Stimulated activated CD4-positive, alpha-beta T cell treated with anti-CD3 and anti-CD28 coated beads, TNF-alpha, amount 100 ng/mL, for 48 hours (primary cell): ENCODE measurements around the gene HNRNPC.
"Not testable (repeated sequence)": the region's sequence is repeated elsewhere in the genome, so short reads cannot be mapped to it uniquely, and the experiment has no call there.

Source experiments
- DNase-seq, 3 donors: peaks; one replicate each; pipeline ENCODE4 v3.0.0-alpha.2; 2020; ENCODE audit warnings: low read depth in 3 of 3

HNRNPC gene

DNA sequence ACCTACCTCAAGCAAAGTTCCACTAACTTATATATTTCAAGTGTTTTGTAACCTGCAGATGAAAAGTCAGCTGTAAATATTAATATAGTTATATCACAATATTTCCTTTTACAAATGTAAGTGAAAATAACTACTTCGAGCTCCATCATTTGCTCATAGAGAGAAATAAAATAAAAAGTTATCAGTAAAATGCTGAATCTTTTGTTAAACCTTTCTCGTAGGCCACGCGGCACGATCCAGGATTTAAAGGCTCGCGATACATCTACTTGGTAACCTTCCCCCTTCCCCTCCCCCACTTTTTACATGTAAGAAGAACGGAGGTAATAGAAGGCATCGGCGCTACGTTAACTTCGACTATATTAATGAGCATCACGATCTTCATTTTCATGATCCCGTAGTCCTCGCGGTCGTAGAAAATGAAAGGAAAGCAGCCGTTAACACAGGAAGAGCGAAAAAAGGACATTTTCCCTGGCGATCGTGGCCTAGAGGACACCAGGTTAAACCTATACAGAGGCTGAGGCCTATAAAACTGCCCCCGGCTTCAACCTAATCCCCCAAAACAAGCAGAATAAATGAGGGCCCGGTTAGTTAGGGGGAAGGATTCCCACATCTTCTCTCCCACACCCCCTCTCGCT is 508 bp downstream of the HNRNPC start:
- DNase-seq = peak in 1 of 3 donors; percentile 29

DNA sequence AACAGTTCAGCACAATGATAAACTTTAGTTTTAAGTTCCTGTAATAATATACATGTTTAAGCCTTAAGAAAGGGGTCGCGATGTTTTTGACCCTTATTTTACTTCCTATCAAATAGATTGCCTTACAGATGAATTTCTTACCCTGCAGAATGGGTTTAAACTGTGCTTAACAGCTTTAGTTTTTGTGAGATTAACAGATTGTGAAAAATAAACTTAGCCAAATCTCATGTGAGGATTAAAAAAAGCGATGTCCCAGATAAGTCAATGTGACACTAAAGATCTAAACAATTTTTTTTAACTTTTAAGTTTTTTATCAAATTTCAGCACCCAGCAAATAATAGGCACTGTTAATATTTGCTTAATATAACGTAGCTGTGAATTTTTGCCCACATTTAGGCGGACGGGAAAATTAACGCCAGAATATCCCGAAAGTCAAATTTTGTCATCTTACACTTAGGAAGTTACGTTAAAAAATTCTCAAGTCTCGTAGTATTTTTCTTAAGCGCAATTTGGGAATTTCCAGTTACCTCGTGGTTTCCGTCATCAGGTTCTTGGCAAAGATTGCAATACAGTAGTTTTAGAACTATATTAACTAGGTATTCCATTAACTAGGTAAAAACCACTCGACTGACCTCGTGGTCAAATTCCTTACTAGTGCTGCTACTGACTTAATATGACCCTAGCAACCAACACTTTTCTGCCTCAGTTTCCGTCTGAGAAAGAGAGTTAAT is 1.2 kb downstream of the HNRNPC start:
- DNase-seq = no peak

DNA sequence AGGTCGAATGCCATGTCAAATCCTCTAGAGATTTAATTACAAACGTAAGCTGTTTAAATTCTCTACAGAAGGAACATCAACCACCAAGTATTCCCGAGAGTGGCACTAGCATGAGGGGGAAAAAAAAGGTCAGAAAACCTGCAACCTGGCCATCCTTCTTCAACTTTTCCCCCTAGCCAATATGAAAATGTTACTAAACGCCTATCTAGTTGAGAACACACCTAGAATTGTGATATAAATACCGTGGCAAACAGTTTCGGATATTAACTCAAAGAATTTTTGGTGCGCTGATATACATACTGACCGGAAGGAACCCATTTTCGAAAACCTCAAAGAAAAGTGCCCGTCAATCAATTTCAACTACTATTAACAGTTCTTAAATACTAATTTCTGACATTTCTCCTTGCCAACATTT is 1.8 kb downstream of the HNRNPC start:
- DNase-seq = no peak

DNA sequence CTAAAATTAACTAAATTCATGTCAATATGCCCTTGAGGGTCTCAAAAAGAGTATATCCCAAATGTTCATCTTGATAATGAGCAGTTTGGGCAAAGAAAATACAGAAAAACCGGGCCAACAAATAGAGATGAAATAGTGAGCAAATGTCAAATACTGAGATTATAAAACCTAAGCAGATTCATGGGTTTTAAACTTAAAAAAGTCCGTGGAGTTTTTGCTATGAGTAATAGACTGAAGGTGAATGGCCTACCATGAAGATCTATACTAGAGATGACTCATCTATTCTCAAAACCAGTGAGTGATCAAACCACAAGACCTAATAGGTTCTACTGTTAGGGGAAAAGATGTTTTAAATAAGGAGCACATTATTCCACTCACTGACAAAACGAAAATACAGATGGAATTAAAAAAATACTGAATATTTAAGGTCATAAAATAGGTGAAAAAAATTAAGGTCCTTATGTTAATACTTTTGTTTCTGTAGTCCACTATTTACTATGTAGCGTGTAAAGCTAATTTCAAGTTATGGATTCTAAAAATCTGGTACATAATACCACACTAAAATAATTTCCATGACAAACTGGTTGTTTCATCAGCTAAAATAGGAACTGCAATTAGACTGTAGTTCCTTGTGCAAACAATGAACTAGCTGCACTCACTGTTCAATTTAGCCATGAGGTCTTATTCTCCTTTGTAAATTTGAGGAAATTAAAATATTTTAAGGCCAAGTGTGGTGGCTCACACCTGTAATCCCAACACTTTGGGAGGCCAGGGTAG is 5.0 kb downstream of the HNRNPC start:
- no peak for DNase-seq

DNA sequence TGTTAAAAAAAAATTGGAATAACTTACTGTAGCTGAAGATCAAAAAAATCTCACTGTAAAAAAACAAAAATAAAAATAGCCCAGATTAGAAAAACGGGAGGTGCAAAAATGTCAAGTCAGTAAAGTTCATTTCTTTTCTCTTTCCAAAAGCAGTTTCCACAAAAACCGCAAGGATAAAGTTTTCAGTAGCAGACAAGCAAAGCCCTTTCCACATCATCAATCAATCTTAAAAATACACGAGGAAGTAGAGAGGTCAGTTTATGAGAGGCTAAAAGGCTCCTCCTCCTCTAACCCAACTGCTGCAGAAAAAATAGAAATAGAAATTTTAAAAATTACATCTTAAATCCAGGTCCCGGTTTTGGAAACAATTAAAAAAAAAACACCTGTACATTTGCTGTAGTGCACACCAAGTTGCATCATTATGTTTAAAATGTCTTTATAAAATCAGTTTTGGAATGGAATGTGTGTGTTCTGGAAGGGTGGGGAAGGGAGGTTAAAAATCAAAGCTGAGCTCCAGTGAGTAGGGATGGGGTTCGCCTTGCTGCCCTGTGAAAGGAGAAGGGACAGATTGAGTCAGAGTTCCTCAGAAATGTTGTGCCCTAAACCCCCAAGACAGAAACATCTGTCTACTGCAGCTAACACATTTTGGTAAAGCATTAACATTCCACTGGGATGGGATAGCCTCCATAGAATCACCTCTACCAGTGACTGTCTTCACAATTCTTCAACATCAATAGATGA is 5.8 kb downstream of the HNRNPC start:
- no peak for DNase-seq

DNA sequence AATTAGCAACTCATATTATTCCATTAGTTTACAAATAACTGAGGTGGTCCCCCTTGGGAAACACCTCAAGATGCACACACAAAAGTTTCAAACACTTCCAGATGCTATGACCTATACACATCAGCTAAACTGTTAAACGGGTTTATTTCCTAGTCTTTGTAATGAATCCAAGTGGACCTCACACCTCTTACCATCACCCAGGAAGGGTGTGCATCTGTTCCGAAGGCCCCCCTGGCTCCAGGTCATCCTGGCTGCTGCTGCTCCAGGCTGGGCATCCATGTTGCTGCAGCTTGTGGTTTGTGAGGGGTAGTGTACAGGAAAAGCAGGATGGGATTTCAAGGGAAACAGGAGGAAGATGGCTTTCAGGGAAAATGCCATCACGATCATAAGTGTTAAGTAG is 6.8 kb downstream of the HNRNPC start:
- DNase-seq = no peak

DNA sequence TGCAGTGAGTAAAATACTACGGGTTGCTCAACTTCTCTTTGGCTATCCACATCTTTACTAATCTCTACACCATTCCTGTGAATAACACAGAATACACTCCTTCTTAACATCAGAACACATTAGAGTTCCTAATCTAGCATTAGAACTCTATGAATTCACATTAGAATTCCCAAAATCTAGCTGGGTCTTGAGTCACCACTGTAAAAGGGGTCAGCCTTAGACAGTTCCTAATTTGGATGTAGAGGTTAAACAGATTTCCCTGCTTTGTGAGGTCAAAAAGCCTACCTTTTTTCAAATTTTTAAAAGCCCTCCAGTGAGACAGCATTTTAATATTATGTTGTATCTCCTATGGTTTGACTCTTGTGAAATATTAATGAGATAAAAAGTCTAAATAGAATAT is 7.4 kb downstream of the HNRNPC start:
- DNase-seq = no peak

DNA sequence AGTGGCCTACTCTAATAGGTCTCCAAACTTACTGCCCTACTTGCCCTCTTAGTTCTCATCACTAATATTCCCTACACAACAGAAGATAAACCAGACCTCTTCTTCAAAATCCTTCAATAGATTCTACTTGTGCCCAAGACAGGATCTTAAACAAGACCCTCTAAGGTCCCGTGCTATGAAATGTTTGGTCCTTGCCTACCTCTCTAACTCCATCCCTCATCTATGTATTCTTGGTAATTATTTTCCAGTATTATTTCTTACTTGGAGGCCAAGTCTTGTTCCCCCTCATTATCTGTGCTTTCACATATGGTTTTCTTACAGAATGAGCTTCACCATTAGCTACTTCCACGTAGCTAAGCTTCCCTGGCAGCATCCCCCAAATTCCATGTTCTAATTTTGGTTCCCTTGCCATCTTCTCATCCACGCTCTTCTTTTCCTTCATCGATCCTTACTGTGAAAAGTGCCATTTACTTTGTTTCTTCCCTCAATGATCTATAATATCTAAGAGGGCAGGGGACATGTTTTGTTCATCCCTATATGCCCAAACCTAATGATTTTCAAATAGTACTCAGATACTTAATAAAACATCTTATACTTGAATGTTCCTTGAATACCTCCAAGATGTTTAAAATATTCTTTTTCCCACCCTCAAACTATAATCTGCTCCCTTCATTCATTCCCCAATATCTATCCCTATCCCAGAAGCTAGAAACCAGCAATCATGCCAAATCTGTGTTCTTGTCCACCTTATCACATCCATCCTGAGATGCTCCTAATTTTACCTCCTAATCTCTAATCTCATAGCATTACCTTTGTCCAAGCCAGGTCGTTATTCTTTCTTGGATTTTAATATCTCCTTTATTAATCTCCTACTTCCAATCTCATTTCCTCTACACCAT is 10.1 kb downstream of the HNRNPC start:
- no peak for DNase-seq

DNA sequence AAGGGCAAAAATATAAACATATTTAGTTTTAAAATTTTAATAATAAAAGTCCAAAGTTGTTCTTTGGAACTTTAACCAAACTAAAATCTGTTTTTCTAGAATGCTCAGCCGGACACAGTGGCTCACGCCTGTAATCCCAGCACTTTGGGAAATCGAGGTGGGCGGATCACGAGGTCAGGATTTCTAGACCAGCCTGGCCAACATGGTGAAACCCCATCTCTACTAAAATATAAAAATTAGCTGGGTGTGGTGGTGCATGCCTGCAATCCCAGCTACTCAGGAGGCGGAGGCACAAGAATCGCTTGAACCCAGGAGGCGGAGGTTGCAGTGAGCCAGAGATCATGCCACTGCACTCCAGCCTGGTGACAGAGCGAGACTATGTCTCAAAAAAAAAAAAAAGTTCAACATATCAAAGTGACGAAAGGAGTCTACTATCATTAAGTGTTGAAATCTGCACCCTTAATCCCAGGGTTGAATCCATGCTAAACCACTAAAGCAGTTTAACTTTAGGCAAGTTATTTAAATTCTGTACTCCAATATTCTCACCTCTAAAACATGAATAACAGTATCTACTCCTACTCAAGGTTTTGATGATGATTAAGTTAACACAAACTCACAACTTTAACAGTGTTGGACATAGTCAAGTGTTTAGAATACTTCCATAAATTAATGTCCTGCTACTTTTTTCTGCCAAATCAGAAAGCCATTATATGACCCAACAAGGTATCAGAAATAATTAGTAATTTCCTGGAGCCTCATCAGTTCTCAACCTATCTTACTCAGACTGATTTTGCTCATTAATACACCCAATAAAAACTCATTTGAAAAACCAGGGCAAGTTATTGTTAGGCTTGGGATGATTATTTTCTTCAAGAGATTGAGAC is 11.0 kb downstream of the HNRNPC start:
- no peak for DNase-seq

DNA sequence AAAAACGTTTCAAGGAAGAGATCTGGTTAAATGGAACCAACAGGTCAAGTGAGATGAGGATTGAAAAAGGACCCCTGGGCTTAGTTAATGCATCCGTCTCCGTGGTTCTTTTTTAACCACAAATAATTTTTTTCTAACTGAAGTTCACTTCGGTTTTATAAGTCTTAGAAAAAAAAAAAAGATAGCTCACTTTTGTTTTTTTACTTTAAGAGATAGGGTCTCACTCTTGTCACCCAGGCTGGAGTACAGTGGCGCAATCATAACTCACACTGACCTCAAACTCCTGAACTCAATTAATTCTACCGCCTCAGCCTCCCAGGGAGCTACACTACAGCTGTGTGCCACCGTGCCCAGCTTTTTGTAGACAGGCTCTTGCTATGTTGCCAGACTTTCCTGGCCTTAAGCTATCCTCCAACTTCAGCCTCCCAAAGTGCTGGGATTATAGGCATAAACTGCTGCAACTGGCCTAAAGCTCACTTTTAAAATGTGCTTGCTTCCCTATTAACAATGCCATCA is 11.8 kb downstream of the HNRNPC start:
- DNase-seq = no peak

DNA sequence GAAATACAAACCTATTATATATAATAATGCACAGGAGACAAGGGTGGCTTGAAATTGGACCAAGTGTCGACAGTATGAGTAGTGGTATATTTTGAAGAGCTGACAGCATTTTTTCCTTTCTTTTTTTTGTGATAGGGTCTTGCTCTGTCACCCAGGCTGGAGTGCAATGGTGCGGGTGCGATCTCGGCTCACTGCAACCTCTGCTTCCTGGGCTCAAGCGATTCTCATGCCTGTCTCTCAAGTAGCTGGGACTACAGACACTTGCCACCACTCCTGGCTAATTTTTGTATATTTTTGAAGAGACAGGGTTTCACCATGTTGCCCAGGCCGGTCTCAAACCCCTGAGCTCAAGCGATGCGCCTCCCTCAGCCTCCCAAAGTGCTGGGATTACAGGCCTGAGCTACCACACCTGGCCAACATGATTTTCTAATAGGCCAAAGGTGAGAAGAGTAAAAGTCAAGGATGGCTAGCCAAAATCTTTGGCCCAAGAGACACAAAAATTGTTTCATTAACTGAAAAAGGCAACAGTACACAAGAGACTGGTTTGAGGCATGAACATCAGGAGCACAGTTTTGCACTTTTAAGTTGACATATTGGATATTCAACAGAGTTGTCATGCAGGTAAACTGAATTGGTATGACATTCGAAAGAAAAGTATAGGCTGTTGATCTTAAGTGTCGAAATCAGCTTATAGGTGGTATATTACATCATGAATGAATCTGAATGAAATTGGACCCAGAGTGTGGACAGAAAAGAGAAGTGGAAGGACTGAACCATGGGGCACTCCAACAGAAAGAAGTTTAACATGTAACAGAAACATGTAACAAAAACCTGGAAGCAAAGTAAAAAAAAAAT is 12.5 kb downstream of the HNRNPC start:
- DNase-seq = no peak

DNA sequence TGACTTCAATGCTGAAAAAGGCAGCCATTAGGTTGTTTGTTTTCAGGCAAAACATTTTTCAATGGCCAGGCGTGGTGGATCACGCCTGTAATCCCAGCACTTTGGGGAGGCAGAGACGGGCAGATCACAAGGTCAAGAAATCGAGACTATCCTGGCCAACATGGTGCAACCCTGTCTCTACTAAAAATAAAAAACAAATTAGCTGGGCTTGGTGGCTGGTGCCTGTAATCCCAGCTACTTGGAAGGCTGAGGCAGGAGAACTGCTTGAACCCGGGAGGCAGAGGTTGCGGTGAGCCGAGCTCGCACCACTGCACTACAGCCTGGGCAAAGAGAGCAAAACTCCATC is 13.2 kb downstream of the HNRNPC start:
- not testable (repeated sequence) for DNase-seq

DNA sequence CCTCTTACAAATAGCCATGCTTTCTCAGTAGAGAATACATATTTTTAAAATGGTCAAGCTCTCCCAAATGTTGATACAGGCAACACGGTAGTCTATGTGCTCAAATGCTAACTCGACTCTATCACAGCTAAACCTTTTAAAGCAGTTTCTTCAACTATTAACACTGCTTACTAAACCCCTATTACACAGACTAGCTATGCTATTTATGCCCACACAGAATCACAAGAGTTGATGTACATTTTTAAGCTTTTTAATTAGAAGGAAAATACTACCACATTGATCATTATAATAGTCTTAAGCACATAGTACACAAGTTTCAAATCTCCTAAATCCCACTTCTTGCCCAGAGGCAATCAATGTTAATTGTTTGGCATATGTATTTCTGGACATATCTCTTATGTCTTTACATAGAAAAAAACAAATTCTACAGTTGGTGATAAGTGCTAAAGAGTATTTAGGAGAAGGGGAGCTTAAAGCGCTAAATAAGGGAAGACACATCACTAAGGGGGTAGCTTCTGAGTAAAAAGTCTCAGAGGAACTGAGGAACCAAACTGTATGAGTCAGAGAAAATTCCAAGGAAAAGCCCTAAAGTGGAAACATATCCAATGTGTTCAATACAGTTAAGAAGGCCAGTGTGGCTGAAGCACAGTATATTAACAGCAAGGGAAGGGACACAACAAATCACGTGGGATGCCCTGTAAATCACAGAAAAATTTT is 13.7 kb downstream of the HNRNPC start:
- no peak for DNase-seq

DNA sequence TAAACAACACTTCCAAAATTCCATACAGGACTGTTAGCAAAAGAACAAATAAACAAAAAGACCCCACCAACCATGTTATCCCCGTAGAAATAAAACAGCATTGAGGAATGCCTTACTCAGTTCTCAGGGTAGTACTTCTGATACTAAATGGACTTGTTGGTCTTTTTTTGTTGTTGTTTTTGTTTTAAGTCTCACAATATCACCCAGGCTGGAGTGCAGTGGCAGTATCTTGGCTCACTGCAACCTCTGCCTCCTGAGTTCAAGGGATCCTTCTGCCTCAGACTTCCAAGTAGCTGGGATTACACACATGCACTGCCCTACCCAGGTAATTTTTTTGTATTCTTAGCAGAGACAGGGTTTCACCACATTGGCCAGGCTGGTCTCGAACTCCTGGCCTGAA is 17.1 kb downstream of the HNRNPC start:
- no peak for DNase-seq

DNA sequence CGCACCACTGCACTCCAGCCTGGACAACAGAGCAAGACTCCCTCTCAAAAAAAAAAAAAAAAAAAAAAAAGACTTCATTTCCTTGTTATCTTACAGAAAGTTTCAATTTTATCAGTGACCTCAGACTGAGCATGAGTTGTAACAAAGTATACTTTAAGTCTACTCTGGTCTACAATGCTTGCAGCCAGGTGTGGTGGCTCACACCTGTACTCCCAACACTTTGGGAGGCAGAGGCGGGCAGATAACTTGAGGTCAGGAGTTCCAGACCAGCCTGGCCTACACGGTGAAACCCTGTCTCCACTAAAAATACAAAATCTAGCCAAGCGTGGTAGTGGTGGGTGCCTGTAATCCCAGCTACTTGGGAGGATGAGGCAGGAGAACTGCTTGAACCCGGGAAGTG is 18.0 kb downstream of the HNRNPC start:
- no peak for DNase-seq

DNA sequence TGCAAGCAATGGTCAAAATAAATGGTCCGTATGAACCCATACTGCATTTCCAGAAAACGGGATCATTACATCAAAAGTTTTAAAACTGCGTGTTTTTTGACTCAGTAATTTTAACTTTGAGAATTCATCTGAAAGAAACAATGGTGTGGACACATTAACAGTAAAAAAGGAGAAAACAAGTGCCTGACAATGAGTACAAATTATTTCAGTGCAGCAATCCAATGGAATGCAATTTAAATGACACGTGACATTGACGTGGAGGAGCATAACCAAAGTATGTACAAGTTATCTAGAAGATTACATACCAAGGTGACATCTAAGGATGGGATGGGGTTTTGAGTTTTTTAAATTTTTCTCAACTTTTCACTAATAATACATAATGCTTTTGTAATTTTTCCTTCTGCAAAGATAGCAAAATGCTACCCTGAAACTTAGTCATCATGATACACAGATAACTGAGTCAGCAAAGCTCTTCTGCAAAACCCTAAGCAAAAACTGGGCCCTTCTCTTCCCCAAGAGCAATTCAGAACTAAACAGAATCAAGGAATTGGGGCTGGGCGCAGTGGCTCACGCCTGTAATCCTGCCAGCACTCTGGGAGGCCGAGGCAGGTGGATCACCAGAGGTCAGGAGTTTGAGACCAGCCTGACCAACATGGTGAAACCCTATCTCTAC is 20.4 kb downstream of the HNRNPC start:
- DNase-seq = no peak

DNA sequence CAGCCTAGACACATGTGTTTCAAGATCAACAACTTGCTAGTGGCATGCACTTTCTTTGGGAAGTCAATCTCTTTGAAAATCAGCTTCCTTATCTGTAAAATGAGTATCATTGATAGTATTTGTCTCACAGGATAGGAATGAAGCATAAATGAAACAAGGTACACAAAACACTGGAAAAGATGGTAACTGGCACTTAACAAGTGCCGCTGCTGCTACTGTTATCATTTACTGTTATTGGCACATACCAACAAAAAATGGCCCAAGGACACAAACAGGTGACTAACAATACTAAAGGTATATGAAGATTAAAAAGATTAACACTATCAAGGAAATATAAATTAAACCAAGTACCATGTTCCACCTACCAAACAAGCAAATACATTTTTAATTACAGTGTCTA is 20.9 kb downstream of the HNRNPC start:
- no peak for DNase-seq

DNA sequence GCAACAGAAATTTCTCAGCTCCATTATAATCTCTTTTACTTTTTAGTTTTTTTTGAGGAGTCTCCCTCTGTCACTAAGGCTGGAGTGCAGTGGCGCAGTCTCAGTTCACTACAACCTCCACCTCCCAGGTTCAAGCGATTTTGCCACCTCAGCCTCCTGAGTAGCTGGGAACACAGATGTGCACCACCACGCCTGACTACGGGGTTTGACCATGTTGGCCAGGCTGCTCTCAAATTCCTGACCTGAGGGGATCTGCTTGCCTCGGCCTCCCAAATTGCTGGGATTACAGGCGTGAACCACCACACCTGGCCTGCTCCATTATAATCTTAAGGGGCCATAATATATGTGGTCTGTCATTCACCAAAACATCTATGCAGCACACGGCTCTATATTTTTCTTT is 23.4 kb downstream of the HNRNPC start:
- no peak for DNase-seq
